ENCODE measurements around the gene CRTC3. TPM values are rescaled to one million over a fixed set of nuclear protein-coding genes. Genes with fewer than 3 reads are reported as not detected.
"Not testable (repeated sequence)": the region's sequence is repeated elsewhere in the genome, so short reads cannot be mapped to it uniquely, and the experiment has no call there.

Gene CRTC3
- total and polyA plus RNA-seq, 2 experiments from 2014 or later, result 15.1 to 24.5 TPM

- TF ChIP-seq, protein P1, sequence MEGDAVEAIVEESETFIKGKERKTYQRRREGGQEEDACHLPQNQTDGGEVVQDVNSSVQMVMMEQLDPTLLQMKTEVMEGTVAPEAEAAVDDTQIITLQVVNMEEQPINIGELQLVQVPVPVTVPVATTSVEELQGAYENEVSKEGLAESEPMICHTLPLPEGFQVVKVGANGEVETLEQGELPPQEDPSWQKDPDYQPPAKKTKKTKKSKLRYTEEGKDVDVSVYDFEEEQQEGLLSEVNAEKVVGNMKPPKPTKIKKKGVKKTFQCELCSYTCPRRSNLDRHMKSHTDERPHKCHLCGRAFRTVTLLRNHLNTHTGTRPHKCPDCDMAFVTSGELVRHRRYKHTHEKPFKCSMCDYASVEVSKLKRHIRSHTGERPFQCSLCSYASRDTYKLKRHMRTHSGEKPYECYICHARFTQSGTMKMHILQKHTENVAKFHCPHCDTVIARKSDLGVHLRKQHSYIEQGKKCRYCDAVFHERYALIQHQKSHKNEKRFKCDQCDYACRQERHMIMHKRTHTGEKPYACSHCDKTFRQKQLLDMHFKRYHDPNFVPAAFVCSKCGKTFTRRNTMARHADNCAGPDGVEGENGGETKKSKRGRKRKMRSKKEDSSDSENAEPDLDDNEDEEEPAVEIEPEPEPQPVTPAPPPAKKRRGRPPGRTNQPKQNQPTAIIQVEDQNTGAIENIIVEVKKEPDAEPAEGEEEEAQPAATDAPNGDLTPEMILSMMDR (IDR thresholded peaks at IDR 0.05; ENCODE audit: low read depth, low read length), result no peak
- no peak overlapping the region for H3K4me3 ChIP-seq
- H3K36me3 ChIP-seq, result peaks cover 8% of the 10 kb centered on the region
- H3K27ac ChIP-seq, result peak overlapping the region; percentile 31
- H3K27me3 ChIP-seq, result no peaks in the 10 kb centered on the region
- H3K9me3 ChIP-seq (ENCODE audit: low read depth), result no peaks in the 10 kb centered on the region
- DNase-seq (ENCODE audit: low read depth in 1 of 2, low spot score in 1 of 2), result peak in 1 of 2 donors; percentile 86
- H3K4me1 ChIP-seq (ENCODE audit: low read depth), result peaks cover 27% of the 10 kb centered on the region
Observed at GRCh38 chr15:90497376-90497775, 32.3 kb upstream of the CRTC3 start.

DNA sequence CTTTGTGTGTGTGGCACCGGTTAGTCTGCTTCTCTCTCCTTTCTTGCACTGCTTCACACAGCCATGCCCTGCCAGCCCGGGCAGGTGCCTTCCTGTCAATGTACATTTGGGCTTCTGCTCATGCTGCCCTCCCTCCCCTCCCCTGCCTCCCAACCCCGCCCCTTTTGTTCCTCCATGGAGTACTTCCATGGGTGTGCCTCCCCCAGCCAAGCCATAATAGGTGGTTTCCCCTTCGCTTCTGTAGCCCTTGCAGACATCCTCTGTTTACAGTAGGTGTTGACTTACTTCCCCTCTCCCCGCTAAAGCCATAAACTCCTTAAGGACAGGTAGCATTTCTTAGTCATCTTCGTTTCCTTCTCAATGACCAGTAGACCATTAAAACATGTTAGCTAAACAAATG lies 31.8 kb upstream of the CRTC3 start:
- DNase-seq (ENCODE audit: low read depth in 1 of 2, low spot score in 1 of 2), result peak in 1 of 2 donors; percentile 37
- H3K4me3 ChIP-seq, result no peak overlapping the region
- peaks cover 3% of the 10 kb centered on the region for H3K36me3 ChIP-seq
- TF ChIP-seq, protein P1 (IDR thresholded peaks at IDR 0.05; ENCODE audit: low read depth, low read length), result no peak
- H3K9me3 ChIP-seq (ENCODE audit: low read depth), result no peaks in the 10 kb centered on the region
- peaks cover 27% of the 10 kb centered on the region for H3K4me1 ChIP-seq (ENCODE audit: low read depth)
- H3K27me3 ChIP-seq, result no peaks in the 10 kb centered on the region
- peak overlapping the region; percentile 31 for H3K27ac ChIP-seq

DNA sequence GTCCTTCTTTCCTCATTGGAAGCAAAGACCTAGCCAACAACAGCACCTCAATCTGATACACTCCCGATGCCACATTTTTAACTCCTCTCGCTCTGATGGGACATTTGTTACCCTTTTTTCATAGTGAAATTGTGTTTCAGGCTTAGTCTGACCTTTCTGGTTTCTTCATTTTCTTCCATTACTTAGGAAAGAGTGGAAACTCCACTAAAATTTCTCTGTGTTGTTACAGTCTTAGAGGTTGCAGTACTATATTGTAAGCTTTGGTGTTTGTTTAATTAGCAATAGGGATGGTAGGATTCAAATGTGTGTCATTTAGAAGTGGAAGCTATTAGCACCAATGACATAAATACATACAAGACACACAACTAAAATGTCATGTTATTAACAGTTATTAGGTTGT lies 29.6 kb upstream of the CRTC3 start:
- Histone ChIP-seq H3K36me3 (peaks cover 3% of the 10 kb centered on the region), H3K4me1 (ENCODE audit: low read depth) (peaks cover 24% of the 10 kb centered on the region), H3K9me3 (ENCODE audit: low read depth) (no peaks in the 10 kb centered on the region), H3K4me3 (no peak overlapping the region), H3K27me3 (no peaks in the 10 kb centered on the region), H3K27ac (no peak overlapping the region)
- TF ChIP-seq, protein P1 (IDR thresholded peaks at IDR 0.05; ENCODE audit: low read depth, low read length), result no peak
- DNase-seq (ENCODE audit: low read depth in 1 of 2, low spot score in 1 of 2), result no peak

- Histone ChIP-seq H3K4me3 (no peak overlapping the region), H3K27ac (no peak overlapping the region), H3K9me3 (ENCODE audit: low read depth) (no peaks in the 10 kb centered on the region), H3K36me3 (peaks cover 3% of the 10 kb centered on the region), H3K27me3 (no peaks in the 10 kb centered on the region), H3K4me1 (ENCODE audit: low read depth) (peaks cover 14% of the 10 kb centered on the region)
- TF ChIP-seq, protein P1 (IDR thresholded peaks at IDR 0.05; ENCODE audit: low read depth, low read length), result no peak
- no peak for DNase-seq (ENCODE audit: low read depth in 1 of 2, low spot score in 1 of 2)
Observed at GRCh38 chr15:90501898-90502297, 27.8 kb upstream of the CRTC3 start.

DNA sequence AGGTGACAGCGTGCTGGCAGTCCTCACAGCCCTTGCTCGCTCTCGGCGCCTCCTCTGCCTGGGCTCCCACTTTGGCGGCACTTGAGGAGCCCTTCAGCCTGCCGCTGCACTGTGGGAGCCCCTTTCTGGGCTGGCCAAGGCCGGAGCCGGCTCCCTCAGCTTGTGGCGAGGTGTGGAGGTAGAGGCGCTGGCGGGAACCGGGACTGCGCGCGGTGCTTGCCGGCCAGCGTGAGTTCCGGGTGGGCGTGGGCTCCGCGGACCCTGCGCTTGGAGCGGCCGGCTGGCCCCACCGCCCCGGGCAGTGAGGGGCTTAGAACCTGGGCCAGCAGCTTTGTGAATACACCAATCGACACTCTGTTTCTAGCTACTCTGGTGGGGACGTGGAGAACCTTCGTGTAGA lies 18.9 kb upstream of the CRTC3 start:
- not testable (repeated sequence) for H3K27ac ChIP-seq; H3K27me3 ChIP-seq; H3K9me3 ChIP-seq (ENCODE audit: low read depth); DNase-seq (ENCODE audit: low read depth in 1 of 2, low spot score in 1 of 2); H3K4me3 ChIP-seq; H3K36me3 ChIP-seq; H3K4me1 ChIP-seq (ENCODE audit: low read depth)

DNA sequence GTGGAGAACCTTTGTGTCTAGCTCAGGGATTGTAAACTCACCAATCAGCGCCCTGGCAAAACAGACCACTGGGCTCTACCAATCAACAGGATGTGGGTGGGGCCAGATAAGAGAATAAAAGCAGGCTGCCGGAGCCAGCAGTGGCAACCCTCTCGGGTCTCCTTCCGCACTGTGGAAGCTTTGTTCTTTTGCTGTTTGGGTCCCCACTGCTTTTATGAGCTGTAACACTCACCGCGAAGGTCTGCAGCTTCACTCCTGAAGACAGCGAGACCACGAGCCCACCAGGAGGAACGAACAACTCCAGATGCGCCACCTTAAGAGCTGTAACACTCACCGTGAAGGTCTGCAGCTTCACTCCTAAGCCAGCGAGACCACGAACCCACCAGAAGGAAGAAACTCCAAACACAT lies 18.5 kb upstream of the CRTC3 start:
- not testable (repeated sequence) for H3K27me3 ChIP-seq; H3K4me1 ChIP-seq (ENCODE audit: low read depth); H3K36me3 ChIP-seq; H3K27ac ChIP-seq; H3K4me3 ChIP-seq; DNase-seq (ENCODE audit: low read depth in 1 of 2, low spot score in 1 of 2); H3K9me3 ChIP-seq (ENCODE audit: low read depth)

GRCh38 chr15:90512276-90512675 lies 17.4 kb upstream of the CRTC3 start:
- Histone ChIP-seq H3K27ac (no peak overlapping the region), H3K36me3 (no peaks in the 10 kb centered on the region), H3K27me3 (no peaks in the 10 kb centered on the region), H3K4me3 (no peak overlapping the region), H3K9me3 (ENCODE audit: low read depth) (no peaks in the 10 kb centered on the region), H3K4me1 (ENCODE audit: low read depth) (no peaks in the 10 kb centered on the region)
- TF ChIP-seq, protein P1 (IDR thresholded peaks at IDR 0.05; ENCODE audit: low read depth, low read length), result no peak
- no peak for DNase-seq (ENCODE audit: low read depth in 1 of 2, low spot score in 1 of 2)
